Colonic mucosa (tissue), 4 donors: ENCODE results near the gene CLDN15. TPM values are rescaled to one million over a fixed set of nuclear protein-coding genes. Genes with fewer than 3 reads are reported as not detected.
A peak's percentile ranks its signal among the peaks of the same experiment; 100 is the strongest.

Experiments
- DNase-seq: peaks from one replicate; pipeline ENCODE4 v3.0.0-alpha.2; 2020
- H3K27ac ChIP-seq: fragments of 200-600 bp; one replicate; pipeline ENCODE4 v1.8.0; 2021
- H3K27me3 ChIP-seq: fragments of 200-600 bp; one replicate; pipeline ENCODE4 v1.8.0; 2021
- H3K36me3 ChIP-seq: fragments of 200-600 bp; one replicate; pipeline ENCODE4 v1.8.0; 2021
- H3K4me1 ChIP-seq: fragments of 200-600 bp; one replicate; pipeline ENCODE4 v1.8.0; 2021; ENCODE audit warnings: mild to moderate bottlenecking
- H3K4me3 ChIP-seq: fragments of 200-600 bp; one replicate; pipeline ENCODE4 v1.8.0; 2021
- H3K9ac ChIP-seq, 2 donors: one replicate each; pipeline ENCODE4 v1.7.0; 2013; ENCODE audit warnings: control low read depth in 2 of 2, low read depth in 2 of 2, low read length in 2 of 2
- H3K9me3 ChIP-seq: fragments of 200-600 bp; one replicate; pipeline ENCODE4 v1.8.0; 2021
- CTCF ChIP-seq: fragments of 200-600 bp; IDR thresholded peaks from one replicate; pipeline ENCODE4 v1.8.0; 2022; ENCODE audit warnings: antibody characterized with exemption, mild to moderate bottlenecking
- intact Hi-C: fragments of 100-400 bp; cut with DNase I; formaldehyde crosslinking; loops from one replicate; pipeline ENCODE4 v1.14.1; 2022
- total RNA-seq, 2 donors: library from RNA; stranded (reverse); fragmentation: NEBNext Ultra II Directional in 1 of 2; extraction: Animal tissue kit (Norgen Biotek cat#: 25700) in 1 of 2; gene quantifications; one replicate each; pipeline ENCODE4 v1.2.1, GENCODE V29; 2021
- donor health status: healthy.
- donor health status: DM: no; HTN: no; CAD: no.
- donor health status: DM: no; HTN: no; CAD: no.

The CLDN15 gene
- total RNA-seq, 2 donors from 2014 or later, result 32.2 to 49.5 TPM

- intact Hi-C loops, result no loop called here
- DNase-seq, result no peak
- peaks cover 6% of the 10 kb centered on the region for H3K4me1 ChIP-seq
Observed at GRCh38 chr7:101240226-101241014, 2.8 kb upstream of the CLDN15 start.

GRCh38 chr7:101239951-101240220, 2.3 kb upstream of the CLDN15 start:
- no peaks in the 10 kb centered on the region for H3K36me3 ChIP-seq
- H3K4me3 ChIP-seq, result no peak overlapping the region
- H3K27me3 ChIP-seq, result no peaks in the 10 kb centered on the region
- no peak overlapping the region for H3K9ac ChIP-seq
- H3K27ac ChIP-seq, result no peak overlapping the region
- no peak for TF ChIP-seq CTCF
- no peak for DNase-seq
- intact Hi-C loops, result no loop called here
- no peaks in the 10 kb centered on the region for H3K9me3 ChIP-seq
- H3K4me1 ChIP-seq, result peaks cover 6% of the 10 kb centered on the region

More at GRCh38 chr7:101240226-101241014, 2.8 kb upstream of the CLDN15 start:
- Histone ChIP-seq H3K9ac (no peak overlapping the region), H3K9me3 (no peaks in the 10 kb centered on the region), H3K36me3 (no peaks in the 10 kb centered on the region), H3K27me3 (no peaks in the 10 kb centered on the region), H3K4me3 (no peak overlapping the region), H3K27ac (no peak overlapping the region)
- no peak for TF ChIP-seq CTCF

- Histone ChIP-seq H3K36me3 (no peaks in the 10 kb centered on the region), H3K9me3 (no peaks in the 10 kb centered on the region), H3K4me1 (peaks cover 6% of the 10 kb centered on the region), H3K9ac (no peak overlapping the region), H3K4me3 (no peak overlapping the region), H3K27ac (no peak overlapping the region), H3K27me3 (no peaks in the 10 kb centered on the region)
- DNase-seq, result no peak
- TF ChIP-seq CTCF, result no peak
- intact Hi-C loops, result no loop called here
Observed at GRCh38 chr7:101239191-101239950, 1.8 kb upstream of the CLDN15 start.

- no peak overlapping the region for H3K4me3 ChIP-seq
- TF ChIP-seq CTCF, result no peak
- no peaks in the 10 kb centered on the region for H3K36me3 ChIP-seq
- peak overlapping the region; percentile 56 to 90 for H3K9ac ChIP-seq
- no peak for DNase-seq
- H3K27ac ChIP-seq, result peak overlapping the region; percentile 52
- H3K27me3 ChIP-seq, result no peaks in the 10 kb centered on the region
- no peaks in the 10 kb centered on the region for H3K9me3 ChIP-seq
- H3K4me1 ChIP-seq, result peaks cover 2% of the 10 kb centered on the region
- intact Hi-C loops, result no loop called here
Observed at GRCh38 chr7:101238226-101239182, 902 bp upstream of the CLDN15 start.

GRCh38 chr7:101236292-101236835, 1.2 kb downstream of the CLDN15 start:
- Histone ChIP-seq H3K9ac (peak overlapping the region; percentile 46 to 90), H3K27ac (peak overlapping the region; percentile 52), H3K27me3 (no peaks in the 10 kb centered on the region), H3K36me3 (no peaks in the 10 kb centered on the region), H3K4me1 (no peaks in the 10 kb centered on the region), H3K4me3 (peak overlapping the region; percentile 26), H3K9me3 (no peaks in the 10 kb centered on the region)
- no peak for TF ChIP-seq CTCF
- intact Hi-C loops, result no loop called here
- no peak for DNase-seq
